Cardiac fibroblast (primary cell): ENCODE results near the gene PPTC7.

Experiments
- DNase-seq, 2 donors: peaks; one replicate each; pipeline versions ENCODE4 v3.0.0 to v3.0.0-alpha.2; 2010; ENCODE audit warnings: low read depth in 2 of 2
- H3K4me3 ChIP-seq, 2 donors: replicated peaks in 1 of 2; 1 replicate in 1 of 2; 2 replicates in 1 of 2; pipeline ENCODE4 v1.5.1; 2011; ENCODE audit warnings: low read depth in 2 of 2, low read length in 2 of 2, mild to moderate bottlenecking in 2 of 2, moderate library complexity in 1 of 2
- TF ChIP-seq, protein P1 (sequence below): IDR thresholded peaks from one replicate; pipeline ENCODE4 v1.5.1; 2011; ENCODE audit warnings: low read depth, mild to moderate bottlenecking, low read length, inconsistent platforms

The PPTC7 gene

DNA sequence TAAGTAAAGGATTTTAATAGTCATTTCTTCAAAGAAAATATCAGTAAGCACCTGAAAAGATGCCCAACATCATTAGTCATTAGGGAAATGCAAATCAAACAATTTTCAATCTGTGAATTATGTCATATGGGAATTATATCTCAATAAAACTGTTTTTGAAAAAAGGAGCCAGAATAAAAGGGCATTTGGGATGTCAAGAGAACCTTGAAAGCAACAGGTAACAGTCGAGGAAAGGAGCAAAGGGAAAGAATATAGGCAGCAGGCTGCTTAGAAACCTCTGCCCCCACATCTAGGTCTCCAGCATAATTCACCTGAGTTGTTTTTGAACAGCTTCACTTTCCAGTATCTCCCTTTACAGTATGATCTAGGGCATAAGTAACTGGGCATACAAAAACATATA is 68.8 kb downstream of the PPTC7 start:
- TF ChIP-seq, protein P1, sequence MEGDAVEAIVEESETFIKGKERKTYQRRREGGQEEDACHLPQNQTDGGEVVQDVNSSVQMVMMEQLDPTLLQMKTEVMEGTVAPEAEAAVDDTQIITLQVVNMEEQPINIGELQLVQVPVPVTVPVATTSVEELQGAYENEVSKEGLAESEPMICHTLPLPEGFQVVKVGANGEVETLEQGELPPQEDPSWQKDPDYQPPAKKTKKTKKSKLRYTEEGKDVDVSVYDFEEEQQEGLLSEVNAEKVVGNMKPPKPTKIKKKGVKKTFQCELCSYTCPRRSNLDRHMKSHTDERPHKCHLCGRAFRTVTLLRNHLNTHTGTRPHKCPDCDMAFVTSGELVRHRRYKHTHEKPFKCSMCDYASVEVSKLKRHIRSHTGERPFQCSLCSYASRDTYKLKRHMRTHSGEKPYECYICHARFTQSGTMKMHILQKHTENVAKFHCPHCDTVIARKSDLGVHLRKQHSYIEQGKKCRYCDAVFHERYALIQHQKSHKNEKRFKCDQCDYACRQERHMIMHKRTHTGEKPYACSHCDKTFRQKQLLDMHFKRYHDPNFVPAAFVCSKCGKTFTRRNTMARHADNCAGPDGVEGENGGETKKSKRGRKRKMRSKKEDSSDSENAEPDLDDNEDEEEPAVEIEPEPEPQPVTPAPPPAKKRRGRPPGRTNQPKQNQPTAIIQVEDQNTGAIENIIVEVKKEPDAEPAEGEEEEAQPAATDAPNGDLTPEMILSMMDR, result no peak
- H3K4me3 ChIP-seq, result no peak overlapping the region
- no peak for DNase-seq

DNA sequence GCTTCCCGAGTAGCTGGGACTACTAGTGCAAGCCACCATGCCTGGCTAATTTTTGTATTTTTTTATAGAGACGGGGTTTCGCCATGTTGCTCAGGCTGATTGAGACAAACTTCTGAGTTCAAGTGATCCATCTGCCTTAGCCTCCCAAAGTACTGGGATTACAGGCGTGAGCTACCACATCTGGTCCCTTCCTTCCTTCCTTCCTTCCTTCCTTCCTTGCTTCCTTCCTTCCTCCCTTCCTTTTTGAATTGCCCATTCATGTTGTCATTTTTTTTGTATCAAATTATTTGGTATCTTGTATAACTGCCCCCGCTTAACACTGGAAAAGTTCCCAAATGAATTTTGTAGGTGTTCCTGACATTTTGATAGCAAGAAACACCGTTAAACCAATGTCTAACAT is 69.3 kb downstream of the PPTC7 start:
- TF ChIP-seq, protein P1, result no peak
- DNase-seq, result no peak
- no peak overlapping the region for H3K4me3 ChIP-seq

DNA sequence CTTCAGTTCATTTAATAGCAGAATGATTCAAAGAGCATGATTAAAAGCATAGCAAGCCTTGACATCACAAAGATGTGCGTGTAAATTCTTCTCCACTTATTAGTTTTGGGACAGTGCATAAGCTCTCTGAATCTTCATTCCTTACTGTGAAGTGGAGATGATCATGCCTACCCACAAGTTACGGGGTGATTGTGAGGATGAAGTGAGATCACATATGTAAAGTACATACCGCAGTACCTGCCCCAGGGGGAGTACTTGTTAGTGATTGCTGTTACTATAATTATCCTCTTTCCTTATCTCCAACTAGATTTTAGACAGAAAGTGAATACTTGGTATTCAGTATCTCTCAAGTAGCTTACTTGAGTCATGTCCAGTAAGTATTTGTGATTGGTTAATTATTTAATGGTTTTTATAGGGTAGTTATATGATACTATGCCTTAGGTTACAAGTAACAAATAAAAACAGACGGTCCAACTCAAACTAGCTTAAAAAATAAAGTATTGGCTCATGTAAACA is 75.0 kb downstream of the PPTC7 start:
- DNase-seq, result no peak
- H3K4me3 ChIP-seq, result no peak overlapping the region
- TF ChIP-seq, protein P1, result no peak

DNA sequence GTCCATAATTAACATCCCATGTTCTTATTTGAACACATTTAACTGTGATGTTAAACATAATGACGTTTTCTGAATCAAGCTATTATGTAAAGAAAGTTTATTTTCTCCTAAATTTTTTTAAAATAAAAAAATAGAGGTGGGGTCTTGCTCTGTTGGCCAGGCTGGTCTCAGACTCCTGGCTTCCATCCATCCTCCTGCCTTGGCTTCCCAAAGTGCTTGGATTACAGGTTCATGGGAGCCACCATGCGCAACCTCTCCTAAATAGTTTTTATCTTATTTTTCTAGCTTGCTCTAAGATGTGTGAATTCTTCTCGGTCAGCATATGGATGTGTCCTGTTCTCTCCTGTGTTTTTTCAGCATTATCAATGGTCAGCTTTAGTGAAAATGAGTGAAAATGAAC is 77.8 kb downstream of the PPTC7 start:
- DNase-seq, result no peak
- H3K4me3 ChIP-seq, result no peak overlapping the region
- TF ChIP-seq, protein P1, result no peak

DNA sequence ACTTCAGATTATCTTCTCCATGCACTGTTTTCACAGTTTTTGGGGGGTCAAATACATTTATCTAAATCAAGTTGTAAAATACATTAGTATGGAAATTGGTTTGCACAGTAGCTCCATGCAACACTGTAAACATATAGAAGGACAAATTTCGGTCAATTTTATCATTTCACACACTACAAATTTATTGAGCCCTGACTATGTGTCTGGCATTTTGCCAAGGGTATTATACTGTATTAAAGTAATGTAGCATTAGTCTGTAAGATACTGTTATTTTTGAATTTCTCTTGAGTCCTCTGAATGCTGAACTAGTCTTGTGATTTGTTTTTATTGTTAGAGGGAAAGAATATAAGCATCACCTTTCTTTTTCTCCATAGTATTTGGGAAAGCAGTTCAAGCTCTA is 79.7 kb downstream of the PPTC7 start:
- DNase-seq, result no peak
- TF ChIP-seq, protein P1, result no peak
- no peak overlapping the region for H3K4me3 ChIP-seq

DNA sequence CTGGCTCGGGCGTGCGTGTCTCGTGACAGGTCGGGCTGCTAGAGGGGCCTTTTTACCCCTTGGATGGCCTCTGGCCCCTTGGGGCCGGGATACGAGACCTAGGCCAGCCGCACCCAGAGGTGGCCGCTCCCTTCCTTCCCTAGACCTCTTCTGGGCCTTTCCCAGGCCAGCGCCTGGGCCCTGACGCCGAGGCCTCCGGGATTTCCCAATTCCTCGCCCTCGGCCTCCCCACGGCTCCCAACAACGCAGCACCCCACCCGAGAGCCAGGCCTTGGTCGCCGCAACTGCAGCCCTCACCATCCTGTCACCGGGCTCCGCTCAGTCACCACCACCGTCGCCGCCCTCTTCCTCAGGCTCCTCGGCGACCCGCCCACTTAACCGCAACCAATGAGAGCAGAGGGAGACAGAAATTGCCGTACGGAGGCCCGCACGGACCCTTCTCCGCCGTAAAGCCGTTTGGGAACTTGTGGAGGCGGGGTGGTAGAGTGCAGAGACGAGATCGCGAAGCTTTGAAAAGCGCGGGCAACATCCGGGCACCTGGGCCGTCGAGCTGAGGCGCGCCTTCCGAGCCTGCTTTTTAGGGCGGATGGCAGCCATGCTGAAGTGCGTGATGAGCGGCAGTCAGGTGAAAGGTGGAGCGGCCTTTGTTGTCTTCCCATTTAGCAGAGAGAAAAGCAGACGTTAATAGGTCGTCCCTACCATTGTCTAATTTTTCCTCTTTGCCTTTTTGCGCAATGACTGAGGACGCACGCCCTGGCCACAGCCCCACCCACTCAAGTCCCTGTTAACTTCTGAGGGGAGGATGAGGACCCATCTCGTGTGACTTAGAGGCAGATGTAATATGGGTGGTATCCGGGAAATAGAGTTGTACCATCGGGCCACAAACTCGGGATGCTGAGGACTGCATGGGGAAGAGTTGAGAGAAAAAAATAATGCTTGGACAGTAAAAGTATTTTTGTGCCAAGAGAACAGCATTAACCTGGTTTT is 81.1 kb downstream of the PPTC7 start, which contains the start of the genes RAD9B and VPS29:
RAD9B (plus strand) TSS at position 580 of the 987 bp plus-strand sequence; CDS start at position 587, 7 bp downstream.
VPS29 (minus strand) TSS at position 360 of the 987 bp plus-strand sequence; CDS start at position 300, 60 bp downstream.
- peak; percentile 98 to 99 for DNase-seq
- TF ChIP-seq, protein P1, result no peak
- H3K4me3 ChIP-seq, result peak within 1 kb of the TSS; percentile 96 to 100
